ENCODE data around the gene BTNL2.

GRCh38 chr6:32397252-32397920 lies 9.6 kb downstream of the BTNL2 start:
- no peak for TF ChIP-seq CTCF (IDR thresholded peaks at IDR 0.05; ENCODE audit: insufficient read depth, low read length)
- no peak for TF ChIP-seq SPI1 (IDR thresholded peaks at IDR 0.05; ENCODE audit: borderline replicate concordance, low read depth)
- TF ChIP-seq REST (IDR thresholded peaks at IDR 0.05; ENCODE audit: insufficient replicate concordance, low read depth) = no peak
- TF ChIP-seq GABPA (IDR thresholded peaks at IDR 0.05; ENCODE audit: low read depth) = no peak
- TF ChIP-seq POLR2AphosphoS5 (IDR thresholded peaks at IDR 0.05; ENCODE audit: low read depth) = no peak
